HG03045 (cell line): ENCODE data around the gene DRICH1.
"Not testable (repeated sequence)": the region's sequence is repeated elsewhere in the genome, so short reads cannot be mapped to it uniquely, and the experiment has no call there.

ENCODE experiments used
- ATAC-seq: cut with Tn5 transposase; IDR thresholded peaks from one replicate; pipeline ENCODE4 v1.9.1; 2021; ENCODE audit warnings: mild to moderate bottlenecking, moderate library complexity; ENCODE audit not compliant: unreplicated experiment

Gene DRICH1

DNA sequence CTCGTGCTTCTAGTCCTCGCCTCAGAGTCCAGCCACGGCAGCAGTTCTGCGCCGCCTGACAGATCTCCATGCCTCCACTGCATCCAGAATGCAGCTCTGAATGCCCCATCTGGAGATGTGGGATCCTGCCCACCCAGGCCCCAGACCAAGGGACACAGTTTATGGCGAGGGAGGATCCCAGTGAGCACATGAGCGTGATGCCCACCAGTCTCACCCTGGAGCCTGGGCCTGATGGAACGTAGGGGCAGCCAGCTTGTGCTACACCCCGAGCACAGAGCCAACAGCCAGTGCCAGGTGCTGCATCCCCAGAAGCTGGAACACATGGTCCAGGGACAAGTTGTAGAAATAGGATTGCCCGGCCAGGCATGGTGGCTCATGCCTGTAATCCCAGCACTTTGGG lies 62.4 kb downstream of the DRICH1 start:
- ATAC-seq: no peak

DNA sequence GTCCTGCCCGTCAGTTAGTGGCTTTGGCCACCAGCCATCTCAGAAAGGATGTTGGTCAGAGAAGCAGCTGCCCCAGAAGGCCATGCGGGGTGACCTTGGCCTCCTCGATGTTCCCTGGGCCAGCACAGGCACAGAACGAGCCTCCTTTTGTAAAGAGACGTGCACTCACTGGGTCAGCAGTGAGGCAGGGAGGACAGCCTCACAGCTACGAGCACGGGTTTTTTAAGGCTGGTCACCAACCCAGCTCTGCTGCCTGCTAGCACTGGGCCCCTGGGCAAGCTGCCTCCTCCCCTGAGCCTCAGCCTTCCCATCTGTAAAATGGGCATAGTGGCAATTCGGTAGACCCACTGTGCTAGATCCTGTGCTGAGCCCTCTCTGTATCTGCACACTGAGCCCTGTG lies 62.8 kb downstream of the DRICH1 start:
- ATAC-seq: no peak

DNA sequence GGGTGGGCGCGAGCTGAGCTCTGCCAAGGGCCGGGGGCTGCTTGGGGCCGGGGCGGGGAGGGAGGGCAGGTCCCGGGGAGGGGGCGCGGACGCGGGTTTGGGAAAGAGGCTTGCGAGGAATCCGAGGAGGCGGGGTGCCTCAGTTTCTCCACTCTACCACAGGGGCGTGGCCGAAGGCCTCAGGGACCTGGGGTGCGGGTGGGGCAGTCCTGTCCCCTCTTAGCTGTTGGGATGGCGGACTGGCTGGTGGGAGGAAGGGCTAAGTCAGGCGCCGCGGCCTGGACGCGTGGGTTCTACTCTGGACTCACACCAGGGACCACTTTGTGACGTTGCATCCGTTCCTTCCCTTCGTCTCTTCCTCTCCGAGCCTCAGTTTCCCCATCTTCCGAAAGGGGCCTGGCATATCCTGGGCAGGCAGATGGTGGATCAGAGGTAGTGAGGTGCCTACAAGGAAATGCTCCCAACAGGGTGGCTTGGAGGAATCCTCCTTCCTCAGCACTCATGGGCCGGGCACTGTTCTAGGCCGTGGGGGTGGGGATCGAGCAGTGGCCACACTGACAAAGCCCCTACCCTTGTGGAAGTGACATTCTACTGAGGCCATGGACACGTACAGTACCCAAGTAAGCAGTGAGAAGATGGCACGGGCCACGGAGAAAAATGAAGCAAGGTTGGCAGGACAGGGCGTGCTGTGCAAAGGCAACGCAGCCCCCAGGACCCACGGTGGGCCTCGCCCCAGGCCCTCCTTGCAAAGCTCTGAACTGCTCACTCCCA lies 65.2 kb downstream of the DRICH1 start:
- ATAC-seq: no peak

DNA sequence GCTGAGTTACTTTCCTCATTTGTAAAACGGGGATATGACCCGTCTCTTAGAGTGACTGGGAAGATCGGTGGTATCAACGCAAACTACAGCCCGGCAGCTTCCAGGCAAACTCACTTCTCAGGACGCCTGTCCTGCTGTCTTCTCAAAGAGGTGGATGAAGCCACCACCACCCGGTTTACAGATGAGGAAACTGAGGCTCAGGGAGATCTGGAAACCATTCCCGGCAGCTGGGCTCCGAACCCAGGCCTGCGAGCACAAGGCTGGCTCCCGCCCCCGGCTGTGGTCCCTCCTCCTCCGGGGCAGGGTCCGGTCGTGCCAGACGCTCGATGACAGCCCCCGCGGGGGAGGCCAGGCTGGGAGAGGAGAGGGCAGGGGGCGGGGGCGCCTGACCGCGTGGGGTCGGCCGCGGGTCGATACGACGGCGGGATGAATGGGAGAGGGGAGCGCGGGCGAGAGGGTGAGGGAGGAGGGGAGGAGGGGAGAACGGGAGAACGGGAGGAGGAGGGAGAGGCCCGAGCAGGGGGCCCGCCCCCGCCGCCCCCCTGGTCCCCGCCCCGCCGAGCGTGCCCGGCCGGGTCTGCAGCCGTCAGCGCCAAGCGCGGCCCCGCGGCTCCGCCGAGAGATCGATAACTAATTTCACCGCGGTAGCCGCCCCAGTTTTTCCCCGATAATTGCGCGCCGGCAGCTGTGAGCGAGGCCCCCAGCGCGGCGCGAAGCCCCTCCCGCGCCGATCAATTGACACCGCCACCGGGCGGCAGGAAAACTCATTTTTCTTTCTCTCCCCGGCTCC lies 66.0 kb downstream of the DRICH1 start:
- ATAC-seq: no peak

DNA sequence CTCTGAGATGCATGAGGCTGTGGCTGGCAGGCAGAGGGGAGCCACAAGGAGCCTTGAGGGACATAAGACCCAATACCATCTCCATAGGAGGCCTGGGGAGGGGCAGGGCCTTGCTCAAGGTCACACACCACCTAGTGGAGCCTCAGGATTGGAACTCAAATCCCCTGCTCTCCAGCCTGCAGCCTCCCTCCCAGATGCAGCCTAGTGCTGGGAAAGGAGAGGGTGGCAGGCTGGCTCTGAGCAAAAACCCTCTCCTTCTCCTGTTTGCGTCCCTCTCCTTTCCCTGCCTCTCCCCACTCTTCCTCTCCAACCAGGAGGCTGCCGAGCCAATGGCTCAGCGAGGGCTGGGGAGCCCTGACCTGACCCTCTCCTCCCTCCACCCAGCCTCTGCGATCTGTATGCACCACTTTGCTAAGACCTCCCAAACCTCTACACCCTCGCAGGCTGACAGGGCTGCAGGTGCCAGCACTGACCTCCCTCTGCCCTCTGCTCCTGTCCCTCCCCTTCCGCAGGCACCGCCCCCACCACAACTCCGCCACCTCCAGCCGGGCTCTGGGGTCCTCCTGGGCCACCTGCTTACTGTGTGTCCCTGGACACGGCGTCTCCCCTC lies 66.7 kb downstream of the DRICH1 start:
- no peak for ATAC-seq

DNA sequence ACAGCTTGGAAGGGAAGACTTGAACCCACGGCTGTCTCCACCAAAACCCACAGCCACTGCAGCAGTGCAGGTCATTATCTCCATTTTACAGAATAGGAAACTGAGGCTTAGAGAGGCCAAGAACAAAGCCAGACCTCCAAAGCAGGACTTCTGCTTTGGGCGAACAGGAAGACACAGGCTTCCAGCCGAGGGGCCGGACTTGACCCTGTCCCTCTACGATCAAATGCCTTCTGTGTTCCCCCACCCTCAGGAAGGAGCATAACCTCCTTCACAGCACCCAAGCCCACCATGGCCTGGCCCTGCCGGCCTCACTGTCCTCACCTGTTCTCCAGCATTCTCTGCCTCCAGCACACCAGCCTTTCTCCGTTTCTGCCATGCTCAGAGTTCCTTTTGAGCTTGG lies 67.8 kb downstream of the DRICH1 start:
- ATAC-seq: no peak

DNA sequence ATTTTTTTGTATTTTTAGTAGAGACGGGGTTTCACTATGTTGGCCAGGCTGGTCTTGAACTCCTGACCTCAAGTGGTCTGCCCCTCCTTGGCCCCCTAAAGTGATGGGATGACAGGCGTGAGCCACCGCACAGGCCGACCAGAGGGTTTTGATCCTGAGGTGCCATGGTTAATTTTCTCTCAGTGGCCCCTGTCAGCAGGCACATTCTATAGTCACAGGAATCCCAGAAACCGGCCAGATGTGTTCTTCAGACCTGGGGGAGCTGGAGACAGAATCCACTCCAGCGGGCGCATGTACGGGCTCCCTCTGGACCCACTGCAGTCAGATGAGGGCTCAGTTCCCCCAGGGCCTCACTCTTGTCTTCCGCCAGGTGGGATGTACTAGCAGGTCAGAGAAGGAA lies 69.0 kb downstream of the DRICH1 start:
- ATAC-seq: no peak

DNA sequence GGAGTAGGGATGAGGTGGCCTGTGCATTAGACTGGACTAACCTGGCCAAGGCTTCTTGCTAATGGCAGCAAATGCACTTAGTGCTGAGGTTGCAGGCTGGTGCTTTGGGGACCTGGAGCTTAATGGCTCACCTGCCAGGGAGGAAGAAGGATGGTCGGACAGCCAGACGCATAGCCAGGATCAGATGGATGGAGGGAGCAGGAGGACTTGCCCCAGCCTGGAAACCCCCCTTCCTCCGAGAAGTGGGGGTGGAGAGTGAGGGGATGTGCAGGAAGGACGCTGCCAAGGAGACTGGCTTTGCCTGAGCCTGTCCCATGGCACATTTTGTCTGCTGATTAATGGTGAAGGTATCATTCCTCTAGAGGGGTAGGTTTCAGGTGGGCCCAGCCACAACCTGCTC lies 69.9 kb downstream of the DRICH1 start:
- ATAC-seq: no peak

DNA sequence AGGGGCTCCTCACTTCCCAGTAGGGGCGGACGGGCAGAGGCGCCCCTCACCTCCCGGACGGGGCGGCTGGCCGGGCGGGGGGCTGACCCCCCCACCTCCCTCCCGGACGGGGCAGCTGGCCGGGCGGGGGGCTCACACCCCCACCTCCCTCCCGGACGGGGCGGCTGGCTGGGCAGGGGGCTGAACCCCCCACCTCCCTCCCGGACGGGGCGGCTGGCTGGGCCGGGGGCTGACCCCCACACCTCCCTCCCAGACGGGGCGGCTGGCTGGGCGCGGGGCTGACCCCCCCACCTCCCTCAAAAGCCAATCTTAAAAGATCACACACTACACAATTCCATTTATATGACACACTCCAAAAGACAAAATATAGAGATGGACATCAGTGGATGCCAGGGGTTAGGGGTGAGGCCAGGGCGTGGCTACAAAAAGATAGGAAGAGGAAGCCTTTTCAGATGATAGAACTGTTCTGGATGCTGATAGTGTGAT lies 71.1 kb downstream of the DRICH1 start:
- ATAC-seq: not testable (repeated sequence)

DNA sequence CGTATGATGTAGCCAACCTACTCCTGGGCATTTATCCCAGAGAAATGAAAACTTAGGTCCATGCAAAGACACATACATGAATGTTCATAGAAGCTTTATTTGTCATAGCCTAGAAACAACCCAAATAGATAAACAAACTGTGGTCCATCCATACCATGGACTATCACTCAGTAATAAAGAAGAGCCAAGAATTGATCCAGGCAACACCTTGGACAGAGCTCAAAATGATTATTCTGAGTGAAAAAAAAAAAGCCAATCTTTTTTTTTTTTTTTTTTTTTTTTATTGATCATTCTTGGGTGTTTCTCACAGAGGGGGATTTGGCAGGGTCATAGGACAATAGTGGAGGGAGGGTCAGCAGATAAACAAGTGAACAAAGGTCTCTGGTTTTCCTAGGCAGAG lies 71.9 kb downstream of the DRICH1 start:
- ATAC-seq: not testable (repeated sequence)
